ENCODE data around the gene CDC27.

DNA sequence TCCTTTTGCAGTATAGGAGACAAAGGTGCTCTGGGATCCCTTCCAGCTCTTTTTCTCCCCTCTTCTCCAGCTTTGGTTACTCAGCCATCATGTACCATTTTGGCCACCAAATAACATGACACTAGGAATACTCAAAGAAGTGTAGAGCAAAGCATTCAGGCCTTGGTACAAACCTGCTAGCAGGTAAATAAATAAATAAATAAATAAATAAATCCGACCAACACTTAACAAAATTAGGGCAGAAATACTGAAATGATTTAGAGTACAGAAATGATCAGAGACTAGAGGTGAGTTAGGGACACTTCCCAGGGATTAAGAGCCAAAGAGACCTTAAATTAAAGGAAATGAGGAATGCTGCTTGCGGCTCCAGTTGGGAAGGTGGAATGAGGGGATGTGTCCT is 46.8 kb upstream of the CDC27 start:
- TF ChIP-seq, protein P1, sequence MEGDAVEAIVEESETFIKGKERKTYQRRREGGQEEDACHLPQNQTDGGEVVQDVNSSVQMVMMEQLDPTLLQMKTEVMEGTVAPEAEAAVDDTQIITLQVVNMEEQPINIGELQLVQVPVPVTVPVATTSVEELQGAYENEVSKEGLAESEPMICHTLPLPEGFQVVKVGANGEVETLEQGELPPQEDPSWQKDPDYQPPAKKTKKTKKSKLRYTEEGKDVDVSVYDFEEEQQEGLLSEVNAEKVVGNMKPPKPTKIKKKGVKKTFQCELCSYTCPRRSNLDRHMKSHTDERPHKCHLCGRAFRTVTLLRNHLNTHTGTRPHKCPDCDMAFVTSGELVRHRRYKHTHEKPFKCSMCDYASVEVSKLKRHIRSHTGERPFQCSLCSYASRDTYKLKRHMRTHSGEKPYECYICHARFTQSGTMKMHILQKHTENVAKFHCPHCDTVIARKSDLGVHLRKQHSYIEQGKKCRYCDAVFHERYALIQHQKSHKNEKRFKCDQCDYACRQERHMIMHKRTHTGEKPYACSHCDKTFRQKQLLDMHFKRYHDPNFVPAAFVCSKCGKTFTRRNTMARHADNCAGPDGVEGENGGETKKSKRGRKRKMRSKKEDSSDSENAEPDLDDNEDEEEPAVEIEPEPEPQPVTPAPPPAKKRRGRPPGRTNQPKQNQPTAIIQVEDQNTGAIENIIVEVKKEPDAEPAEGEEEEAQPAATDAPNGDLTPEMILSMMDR (IDR thresholded peaks at IDR 0.05; ENCODE audit: poor library complexity, severe bottlenecking), result no peak
- TF ChIP-seq TAF1 (IDR thresholded peaks at IDR 0.05; ENCODE audit: low read depth) (no peak), MXI1 (conservative IDR thresholded peaks at IDR 0.05; ENCODE audit: poor library complexity, severe bottlenecking) (no peak)
- TF ChIP-seq, protein P2, sequence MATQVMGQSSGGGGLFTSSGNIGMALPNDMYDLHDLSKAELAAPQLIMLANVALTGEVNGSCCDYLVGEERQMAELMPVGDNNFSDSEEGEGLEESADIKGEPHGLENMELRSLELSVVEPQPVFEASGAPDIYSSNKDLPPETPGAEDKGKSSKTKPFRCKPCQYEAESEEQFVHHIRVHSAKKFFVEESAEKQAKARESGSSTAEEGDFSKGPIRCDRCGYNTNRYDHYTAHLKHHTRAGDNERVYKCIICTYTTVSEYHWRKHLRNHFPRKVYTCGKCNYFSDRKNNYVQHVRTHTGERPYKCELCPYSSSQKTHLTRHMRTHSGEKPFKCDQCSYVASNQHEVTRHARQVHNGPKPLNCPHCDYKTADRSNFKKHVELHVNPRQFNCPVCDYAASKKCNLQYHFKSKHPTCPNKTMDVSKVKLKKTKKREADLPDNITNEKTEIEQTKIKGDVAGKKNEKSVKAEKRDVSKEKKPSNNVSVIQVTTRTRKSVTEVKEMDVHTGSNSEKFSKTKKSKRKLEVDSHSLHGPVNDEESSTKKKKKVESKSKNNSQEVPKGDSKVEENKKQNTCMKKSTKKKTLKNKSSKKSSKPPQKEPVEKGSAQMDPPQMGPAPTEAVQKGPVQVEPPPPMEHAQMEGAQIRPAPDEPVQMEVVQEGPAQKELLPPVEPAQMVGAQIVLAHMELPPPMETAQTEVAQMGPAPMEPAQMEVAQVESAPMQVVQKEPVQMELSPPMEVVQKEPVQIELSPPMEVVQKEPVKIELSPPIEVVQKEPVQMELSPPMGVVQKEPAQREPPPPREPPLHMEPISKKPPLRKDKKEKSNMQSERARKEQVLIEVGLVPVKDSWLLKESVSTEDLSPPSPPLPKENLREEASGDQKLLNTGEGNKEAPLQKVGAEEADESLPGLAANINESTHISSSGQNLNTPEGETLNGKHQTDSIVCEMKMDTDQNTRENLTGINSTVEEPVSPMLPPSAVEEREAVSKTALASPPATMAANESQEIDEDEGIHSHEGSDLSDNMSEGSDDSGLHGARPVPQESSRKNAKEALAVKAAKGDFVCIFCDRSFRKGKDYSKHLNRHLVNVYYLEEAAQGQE (IDR thresholded peaks at IDR 0.05; ENCODE audit: borderline replicate concordance), result no peak

Data from neural cell (in vitro differentiated cells).